GM12872 (cell line): ENCODE measurements around the gene FABP7.

Experiments
- CTCF ChIP-seq: IDR thresholded peaks from 3 replicates; pipeline ENCODE4 v1.5.1; 2011; ENCODE audit warnings: low read depth, mild to moderate bottlenecking, low read length, moderate library complexity; ENCODE audit not compliant: insufficient read depth

FABP7 gene

GRCh38 chr6:122736616-122737015, 42.9 kb upstream of the FABP7 start:
- TF ChIP-seq CTCF = no peak

- no peak for TF ChIP-seq CTCF
Measured at GRCh38 chr6:122740091-122740490, 39.4 kb upstream of the FABP7 start.

- no peak for TF ChIP-seq CTCF
Measured at GRCh38 chr6:122740936-122741335, 38.6 kb upstream of the FABP7 start.

GRCh38 chr6:122744247-122744646, 35.3 kb upstream of the FABP7 start:
- 0 out of 3 replicates have a peak, but pooled peaks have one; percentile 31 for TF ChIP-seq CTCF

GRCh38 chr6:122746688-122747087, 32.8 kb upstream of the FABP7 start:
- TF ChIP-seq CTCF = no peak

GRCh38 chr6:122747573-122747972, 31.9 kb upstream of the FABP7 start:
- no peak for TF ChIP-seq CTCF

GRCh38 chr6:122749451-122750050, 30.0 kb upstream of the FABP7 start:
- TF ChIP-seq CTCF = no peak
